GM12801 (cell line): Measurements from ENCODE around the gene SPINDOC.

Source experiments
- TF ChIP-seq, protein P1 (sequence below): IDR thresholded peaks from one replicate; pipeline ENCODE4 v1.5.1; 2011; ENCODE audit warnings: control low read depth; ENCODE audit not compliant: insufficient read length; ENCODE audit errors: extremely low read depth

Gene SPINDOC

DNA sequence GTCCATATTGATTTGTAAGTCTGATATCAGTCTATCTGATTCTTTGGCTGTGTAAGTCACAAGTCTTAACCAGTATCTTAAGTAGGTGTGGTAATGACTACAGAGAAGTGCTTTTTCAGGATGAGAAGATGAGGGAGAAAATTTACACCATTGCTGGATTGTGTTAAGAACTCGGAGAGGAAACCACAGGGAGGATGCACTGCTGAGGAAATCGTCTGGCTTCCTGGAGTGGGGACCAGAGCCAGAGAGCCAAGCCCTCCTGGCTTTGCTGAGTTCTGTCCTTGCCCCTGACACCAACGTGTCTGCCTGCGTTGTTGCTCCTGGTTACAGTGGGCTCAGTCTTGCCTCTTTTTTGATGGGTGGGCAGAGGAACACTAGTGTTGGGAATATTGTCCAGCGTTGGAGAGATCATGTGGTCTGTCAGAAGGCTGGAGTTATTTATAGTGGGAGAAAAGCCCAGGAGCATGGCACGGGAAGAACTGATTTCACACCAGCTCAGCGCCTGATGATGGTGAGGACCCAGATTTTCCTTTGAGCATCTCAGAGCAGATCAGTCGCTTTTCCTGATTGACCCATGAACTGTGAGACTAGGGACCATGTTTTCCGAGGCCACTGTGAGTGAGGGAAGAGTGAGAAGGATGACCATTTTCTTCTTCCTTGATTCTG is 55.3 kb downstream of the SPINDOC start:
- TF ChIP-seq, protein P1, sequence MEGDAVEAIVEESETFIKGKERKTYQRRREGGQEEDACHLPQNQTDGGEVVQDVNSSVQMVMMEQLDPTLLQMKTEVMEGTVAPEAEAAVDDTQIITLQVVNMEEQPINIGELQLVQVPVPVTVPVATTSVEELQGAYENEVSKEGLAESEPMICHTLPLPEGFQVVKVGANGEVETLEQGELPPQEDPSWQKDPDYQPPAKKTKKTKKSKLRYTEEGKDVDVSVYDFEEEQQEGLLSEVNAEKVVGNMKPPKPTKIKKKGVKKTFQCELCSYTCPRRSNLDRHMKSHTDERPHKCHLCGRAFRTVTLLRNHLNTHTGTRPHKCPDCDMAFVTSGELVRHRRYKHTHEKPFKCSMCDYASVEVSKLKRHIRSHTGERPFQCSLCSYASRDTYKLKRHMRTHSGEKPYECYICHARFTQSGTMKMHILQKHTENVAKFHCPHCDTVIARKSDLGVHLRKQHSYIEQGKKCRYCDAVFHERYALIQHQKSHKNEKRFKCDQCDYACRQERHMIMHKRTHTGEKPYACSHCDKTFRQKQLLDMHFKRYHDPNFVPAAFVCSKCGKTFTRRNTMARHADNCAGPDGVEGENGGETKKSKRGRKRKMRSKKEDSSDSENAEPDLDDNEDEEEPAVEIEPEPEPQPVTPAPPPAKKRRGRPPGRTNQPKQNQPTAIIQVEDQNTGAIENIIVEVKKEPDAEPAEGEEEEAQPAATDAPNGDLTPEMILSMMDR = no peak

DNA sequence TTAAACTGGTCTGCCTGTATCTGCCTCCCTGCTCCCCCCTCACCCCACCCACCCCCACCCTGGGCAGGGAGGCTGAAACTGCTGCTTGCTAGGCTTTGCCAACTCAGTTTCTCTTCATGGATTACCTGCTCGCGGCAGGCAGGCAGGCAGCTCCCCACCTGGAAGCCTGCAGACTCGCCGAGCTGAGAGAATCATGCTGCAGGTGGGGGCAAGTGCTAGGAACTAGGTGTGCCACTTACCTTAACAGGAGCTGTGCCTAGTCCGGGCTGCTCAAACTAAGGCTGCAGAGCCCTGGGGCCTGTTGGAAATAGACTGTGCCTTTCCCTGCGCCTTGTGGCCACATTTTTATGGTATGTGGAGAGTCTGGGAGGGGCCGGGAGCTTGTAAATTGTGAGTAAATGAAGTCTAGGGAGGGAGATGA is 55.9 kb downstream of the SPINDOC start:
- TF ChIP-seq, protein P1 = no peak

DNA sequence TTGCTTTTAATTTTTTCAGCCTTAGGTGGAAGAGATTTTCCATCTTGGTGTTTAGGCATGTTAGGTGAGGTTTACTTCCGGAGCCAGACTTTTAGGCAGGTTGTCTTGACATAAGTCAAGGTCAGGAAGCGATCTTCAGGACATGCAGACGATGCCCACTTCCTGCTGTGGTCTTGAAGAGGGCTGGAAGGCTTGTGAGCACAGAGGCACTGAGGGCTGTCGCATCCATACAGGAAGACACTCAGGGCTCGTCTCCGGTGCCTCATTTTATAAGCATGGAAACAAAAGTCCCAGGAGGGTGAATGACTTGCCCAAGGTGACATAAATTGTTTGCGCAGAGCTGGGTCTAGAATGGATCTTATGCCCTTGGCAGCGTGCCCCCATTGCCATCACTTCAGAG is 56.4 kb downstream of the SPINDOC start:
- TF ChIP-seq, protein P1 = no peak

DNA sequence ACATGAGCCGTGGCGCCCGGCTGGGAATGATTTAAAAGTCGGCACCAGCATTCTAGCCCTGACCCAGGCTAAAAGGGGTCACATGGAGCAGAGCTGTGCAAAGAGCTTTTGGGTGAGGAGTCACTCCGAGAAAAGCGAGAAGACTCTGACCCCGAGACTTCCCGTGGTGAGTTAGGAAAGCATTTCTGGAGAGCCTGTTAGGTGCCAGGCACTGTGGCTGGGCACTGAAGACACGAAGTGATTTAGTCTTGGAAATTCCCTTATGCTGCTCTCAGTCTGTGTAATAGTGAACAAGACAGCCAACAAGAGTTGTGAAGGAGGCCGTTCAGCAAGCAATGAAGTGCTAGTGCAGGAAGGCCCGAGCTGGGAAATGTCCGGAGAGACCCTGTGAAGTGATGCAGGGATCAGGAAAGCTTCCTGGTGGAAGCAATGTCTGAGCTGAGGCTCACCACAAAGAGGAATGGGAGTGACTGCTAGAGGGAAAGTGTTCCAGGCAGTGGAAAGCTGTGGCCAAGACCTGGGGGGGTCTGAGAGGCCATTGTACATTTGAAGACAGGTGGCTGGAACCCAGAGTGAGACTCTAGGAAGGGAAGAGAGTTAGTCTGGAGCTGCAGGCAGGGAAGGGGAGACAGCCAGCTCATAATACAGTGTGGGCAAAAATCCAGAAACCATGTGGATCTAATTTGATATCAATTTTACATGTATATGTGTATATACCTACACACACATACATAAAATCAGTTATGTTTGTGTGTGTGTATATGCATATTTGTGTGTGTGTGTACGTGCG is 57.3 kb downstream of the SPINDOC start:
- TF ChIP-seq, protein P1 = no peak

DNA sequence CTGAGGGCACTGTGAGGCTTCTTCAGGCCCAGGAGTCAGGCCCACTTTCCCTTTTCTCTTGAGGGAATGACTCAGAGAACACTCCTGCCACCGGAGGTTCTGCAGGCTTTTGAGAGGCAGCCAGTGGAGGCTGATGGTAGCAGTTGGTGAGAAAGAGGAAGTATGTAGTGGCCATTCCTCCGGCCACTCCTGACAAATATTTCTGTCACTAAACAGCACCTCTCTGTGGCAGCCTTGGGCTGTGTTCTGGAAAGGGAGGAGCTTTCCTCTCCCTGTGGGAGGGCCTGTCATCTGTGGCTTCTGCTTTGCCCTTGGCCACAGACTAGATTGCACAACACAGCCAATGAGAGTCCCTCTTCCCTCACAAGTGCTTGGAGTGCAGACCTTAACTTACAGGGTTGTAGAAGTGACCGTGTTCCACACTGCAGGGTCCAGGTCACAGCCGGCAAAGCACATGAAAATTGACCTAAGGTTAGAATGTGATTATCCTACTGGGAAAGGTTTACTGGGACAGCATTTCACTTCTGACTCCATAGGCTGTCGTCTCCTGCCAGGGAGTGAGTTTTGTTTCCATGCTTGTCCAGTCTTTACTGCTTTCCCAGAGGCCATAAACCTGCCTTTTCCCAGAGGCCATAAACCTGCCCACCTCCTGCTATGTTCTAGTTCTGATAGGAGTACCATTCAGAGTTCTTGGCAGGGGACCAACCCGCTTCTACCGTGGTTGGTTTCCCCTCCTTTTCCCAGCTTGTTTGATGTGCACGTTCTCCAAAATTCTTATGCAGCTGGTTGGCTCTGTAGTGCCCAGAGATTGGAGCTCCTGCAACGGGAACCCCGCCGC is 58.9 kb downstream of the SPINDOC start:
- TF ChIP-seq, protein P1 = no peak

DNA sequence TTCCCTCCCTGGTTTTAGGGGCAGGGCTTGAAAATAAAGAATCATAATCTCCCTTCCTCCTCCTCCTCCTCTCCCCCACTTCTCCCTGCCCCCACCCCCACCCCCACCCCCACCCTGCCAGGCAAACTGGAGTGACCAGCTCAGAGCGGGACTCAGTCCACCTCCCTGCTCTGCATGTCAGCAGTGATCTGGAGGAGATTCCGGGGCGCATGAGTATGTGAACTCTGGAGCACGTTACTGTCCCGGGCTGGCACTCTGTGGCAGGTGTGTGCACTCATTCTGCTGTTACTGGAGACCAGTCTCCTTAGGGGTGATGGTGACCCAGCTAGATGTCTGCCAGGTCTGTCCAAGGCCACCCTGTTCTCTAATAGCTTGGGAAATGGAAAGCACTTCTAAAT is 59.5 kb downstream of the SPINDOC start:
- TF ChIP-seq, protein P1 = no peak

DNA sequence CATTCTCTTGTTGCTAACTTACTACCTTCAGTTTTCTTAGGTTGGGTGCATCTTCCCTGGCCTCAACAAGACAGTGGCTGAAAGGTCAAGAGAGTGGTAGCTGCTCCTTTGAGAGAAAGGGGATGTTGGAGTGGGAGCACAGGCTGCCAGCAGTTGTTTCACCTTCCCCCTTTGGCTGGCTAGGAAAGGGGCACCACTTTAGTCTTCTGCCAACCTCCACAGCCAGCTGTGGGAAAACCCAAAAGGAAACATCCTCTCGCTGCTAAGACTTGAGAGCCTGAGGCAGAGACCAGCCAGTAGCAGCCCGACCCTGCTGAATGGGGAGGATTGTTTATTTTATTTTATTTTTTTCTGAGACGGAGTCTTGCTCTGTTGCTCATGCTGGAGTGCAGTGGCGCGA is 60.1 kb downstream of the SPINDOC start:
- TF ChIP-seq, protein P1 = no peak
